ENCODE data around the gene UVRAG. TPM values are rescaled to one million over a fixed set of nuclear protein-coding genes. Genes with fewer than 3 reads are reported as not detected.

The UVRAG gene
- total RNA-seq, 1 donor from 2014 or later: 14.7 TPM

- no peaks in the 10 kb centered on the region for H3K27me3 ChIP-seq
- no peaks in the 10 kb centered on the region for H3K36me3 ChIP-seq
- H3K9me3 ChIP-seq: no peaks in the 10 kb centered on the region
- no peak overlapping the region for H3K4me3 ChIP-seq
- DNase-seq (ENCODE audit: extremely low spot score in 2 of 2): no peak
- no peak overlapping the region for H3K27ac ChIP-seq
- intact Hi-C loops (cut with DNase I): no loop called here
- H3K4me1 ChIP-seq: peaks cover 15% of the 10 kb centered on the region
- TF ChIP-seq, protein P1, sequence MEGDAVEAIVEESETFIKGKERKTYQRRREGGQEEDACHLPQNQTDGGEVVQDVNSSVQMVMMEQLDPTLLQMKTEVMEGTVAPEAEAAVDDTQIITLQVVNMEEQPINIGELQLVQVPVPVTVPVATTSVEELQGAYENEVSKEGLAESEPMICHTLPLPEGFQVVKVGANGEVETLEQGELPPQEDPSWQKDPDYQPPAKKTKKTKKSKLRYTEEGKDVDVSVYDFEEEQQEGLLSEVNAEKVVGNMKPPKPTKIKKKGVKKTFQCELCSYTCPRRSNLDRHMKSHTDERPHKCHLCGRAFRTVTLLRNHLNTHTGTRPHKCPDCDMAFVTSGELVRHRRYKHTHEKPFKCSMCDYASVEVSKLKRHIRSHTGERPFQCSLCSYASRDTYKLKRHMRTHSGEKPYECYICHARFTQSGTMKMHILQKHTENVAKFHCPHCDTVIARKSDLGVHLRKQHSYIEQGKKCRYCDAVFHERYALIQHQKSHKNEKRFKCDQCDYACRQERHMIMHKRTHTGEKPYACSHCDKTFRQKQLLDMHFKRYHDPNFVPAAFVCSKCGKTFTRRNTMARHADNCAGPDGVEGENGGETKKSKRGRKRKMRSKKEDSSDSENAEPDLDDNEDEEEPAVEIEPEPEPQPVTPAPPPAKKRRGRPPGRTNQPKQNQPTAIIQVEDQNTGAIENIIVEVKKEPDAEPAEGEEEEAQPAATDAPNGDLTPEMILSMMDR (IDR thresholded peaks at IDR 0.05): no peak
- no peak for TF ChIP-seq POLR2A (IDR thresholded peaks at IDR 0.05)
Measured at GRCh38 chr11:76033699-76034098, 218.7 kb downstream of the UVRAG start.

DNA sequence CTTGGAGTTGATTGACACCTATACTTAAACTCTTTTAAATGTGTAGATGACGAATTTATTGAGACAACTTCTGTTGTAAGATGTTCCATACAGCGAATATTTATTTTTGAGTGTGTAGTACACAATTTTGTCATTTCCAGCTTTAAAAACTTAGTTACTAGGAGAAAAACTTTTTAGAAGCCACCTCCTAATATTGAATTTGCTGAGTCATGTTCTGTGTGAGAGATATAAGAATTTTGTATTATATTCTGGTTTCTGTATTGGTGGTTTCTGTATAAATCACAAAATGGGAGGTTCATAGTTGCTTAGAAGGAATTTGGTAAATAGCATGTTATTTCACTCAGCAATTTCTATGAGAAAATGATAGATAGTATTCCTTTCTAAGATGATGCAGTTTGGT lies 220.0 kb downstream of the UVRAG start:
- Histone ChIP-seq H3K4me3 (no peak overlapping the region), H3K4me1 (peaks cover 15% of the 10 kb centered on the region), H3K27ac (no peak overlapping the region), H3K9me3 (no peaks in the 10 kb centered on the region), H3K36me3 (no peaks in the 10 kb centered on the region), H3K27me3 (no peaks in the 10 kb centered on the region)
- intact Hi-C loops (cut with DNase I): no loop called here
- no peak for TF ChIP-seq POLR2A (IDR thresholded peaks at IDR 0.05)
- no peak for TF ChIP-seq POLR2AphosphoS5 (IDR thresholded peaks at IDR 0.05; ENCODE audit: insufficient read depth in 1 of 2, low read depth in 1 of 2)
- no peak for DNase-seq (ENCODE audit: extremely low spot score in 2 of 2)

- H3K9me3 ChIP-seq: no peaks in the 10 kb centered on the region
- H3K27me3 ChIP-seq: no peaks in the 10 kb centered on the region
- TF ChIP-seq POLR2A (IDR thresholded peaks at IDR 0.05) (no peak), POLR2AphosphoS5 (IDR thresholded peaks at IDR 0.05; ENCODE audit: insufficient read depth in 1 of 2, low read depth in 1 of 2) (no peak)
- TF ChIP-seq, protein P1 (IDR thresholded peaks at IDR 0.05): no peak
- no peak overlapping the region for H3K4me3 ChIP-seq
- H3K4me1 ChIP-seq: no peaks in the 10 kb centered on the region
- no peak overlapping the region for H3K27ac ChIP-seq
- no peaks in the 10 kb centered on the region for H3K36me3 ChIP-seq
- intact Hi-C loops (cut with DNase I): no loop called here
- no peak for DNase-seq (ENCODE audit: extremely low spot score in 2 of 2)
Measured at GRCh38 chr11:76038608-76039007, 223.6 kb downstream of the UVRAG start.

DNA sequence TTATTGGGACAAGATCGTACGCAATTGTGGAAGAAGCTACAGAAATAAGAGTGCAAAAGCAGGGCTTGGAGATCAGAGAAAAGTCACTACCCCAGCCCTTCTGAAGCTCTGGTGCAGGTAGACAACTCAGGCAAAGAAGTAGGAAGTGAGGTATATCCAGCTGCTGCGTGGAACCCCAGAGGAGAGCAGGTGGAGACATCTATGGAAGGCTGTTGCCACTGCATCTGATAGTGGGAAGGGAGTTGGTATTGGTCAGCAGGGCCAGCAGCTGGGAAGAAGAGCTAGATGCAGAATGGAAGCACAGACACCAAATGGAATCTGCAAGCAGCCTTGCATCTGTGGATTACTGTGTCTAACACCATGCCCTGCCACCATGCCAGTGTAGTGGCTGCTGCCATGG lies 226.2 kb downstream of the UVRAG start:
- H3K4me1 ChIP-seq: no peaks in the 10 kb centered on the region
- TF ChIP-seq POLR2A (IDR thresholded peaks at IDR 0.05) (no peak), POLR2AphosphoS5 (IDR thresholded peaks at IDR 0.05; ENCODE audit: insufficient read depth in 1 of 2, low read depth in 1 of 2) (no peak)
- TF ChIP-seq, protein P1 (IDR thresholded peaks at IDR 0.05): no peak
- no peak overlapping the region for H3K4me3 ChIP-seq
- H3K27me3 ChIP-seq: no peaks in the 10 kb centered on the region
- no peak for DNase-seq (ENCODE audit: extremely low spot score in 2 of 2)
- H3K36me3 ChIP-seq: no peaks in the 10 kb centered on the region
- H3K27ac ChIP-seq: no peak overlapping the region
- intact Hi-C loops (cut with DNase I): no loop called here
- no peaks in the 10 kb centered on the region for H3K9me3 ChIP-seq

DNA sequence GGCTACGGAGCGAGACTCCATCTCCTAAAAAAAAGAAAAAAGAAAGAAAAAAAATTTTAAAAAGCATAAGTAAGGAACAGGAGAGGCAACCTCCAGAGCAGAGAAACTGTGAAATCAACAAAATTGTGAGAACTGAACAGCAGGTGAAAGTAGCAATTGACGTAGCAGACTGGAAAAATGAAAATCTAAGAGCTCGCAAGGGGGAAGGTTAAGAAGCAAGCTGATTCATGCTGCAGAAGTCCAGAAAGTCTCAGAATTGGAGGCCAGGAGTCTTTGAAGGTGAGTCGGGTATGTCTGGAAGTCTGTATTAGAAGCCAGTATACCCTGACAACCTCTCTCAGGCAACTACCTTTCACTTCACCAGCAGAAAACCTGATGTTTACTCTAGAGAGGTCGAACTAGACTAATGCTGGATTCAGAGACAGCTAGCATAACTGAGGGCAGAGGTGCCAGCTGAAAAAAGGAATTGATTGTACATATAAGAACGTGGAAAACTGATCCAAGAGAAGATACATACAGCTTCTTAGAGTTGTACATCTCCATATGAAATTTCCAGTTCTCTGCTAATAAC lies 229.8 kb downstream of the UVRAG start:
- no peaks in the 10 kb centered on the region for H3K4me1 ChIP-seq
- H3K27ac ChIP-seq: no peak overlapping the region
- intact Hi-C loops (cut with DNase I): no loop called here

More for the DNA sequence above, 229.8 kb downstream of the UVRAG start:
- DNase-seq (ENCODE audit: extremely low spot score in 2 of 2): no peak
- Histone ChIP-seq H3K36me3 (no peaks in the 10 kb centered on the region), H3K27me3 (no peaks in the 10 kb centered on the region), H3K4me3 (no peak overlapping the region), H3K9me3 (no peaks in the 10 kb centered on the region)
- TF ChIP-seq POLR2A (IDR thresholded peaks at IDR 0.05) (no peak), POLR2AphosphoS5 (IDR thresholded peaks at IDR 0.05; ENCODE audit: insufficient read depth in 1 of 2, low read depth in 1 of 2) (no peak)
- TF ChIP-seq, protein P1 (IDR thresholded peaks at IDR 0.05): no peak
